GM08714 (cell line): Measurements from ENCODE around the gene MC3R.

Source experiments
- H3K4me3 ChIP-seq: fragments of 200-500 bp; sonication (Bioruptor generic); 2 replicates; pipeline ENCODE4 v1.5.1; 2014; ENCODE audit warnings: mild to moderate bottlenecking, low read length, inconsistent platforms
- ZNF274 ChIP-seq: IDR thresholded peaks from 2 replicates; pipeline ENCODE4 v1.6.1; 2012; ENCODE audit warnings: mild to moderate bottlenecking, low read depth, low read length

MC3R gene

GRCh38 chr20:56285496-56285895 is 37.0 kb downstream of the MC3R start:
- no peak overlapping the region for H3K4me3 ChIP-seq
- TF ChIP-seq ZNF274, result no peak

GRCh38 chr20:56289652-56290051 is 41.1 kb downstream of the MC3R start:
- H3K4me3 ChIP-seq, result no peak overlapping the region
- TF ChIP-seq ZNF274, result no peak

- TF ChIP-seq ZNF274, result no peak
- H3K4me3 ChIP-seq, result no peak overlapping the region
Measured at GRCh38 chr20:56299362-56299761, 50.8 kb downstream of the MC3R start.
